Left cardiac atrium (tissue), 4 donors: ENCODE results near the gene NIPAL3. TPM values are rescaled to one million over a fixed set of nuclear protein-coding genes. Genes with fewer than 3 reads are reported as not detected.
"Not testable (repeated sequence)": the region's sequence is repeated elsewhere in the genome, so short reads cannot be mapped to it uniquely, and the experiment has no call there.

Experiments used
- ATAC-seq, 2 donors: fragments of 200-7000 bp; cut with Tn5 transposase; one replicate each; pipeline ENCODE4 v1.9.1; 2020; ENCODE audit warnings: mild to moderate bottlenecking in 2 of 2, moderate library complexity in 2 of 2
- DNase-seq: peaks from one replicate; pipeline ENCODE4 v3.0.0-alpha.2; 2020
- intact Hi-C, 2 donors: fragments of 100-400 bp; cut with DNase I; formaldehyde crosslinking; loops; one replicate each; pipeline versions ENCODE4 v1.14.1 to v1.15.1; 2022 to 2023
- total RNA-seq, 2 donors: library from RNA; stranded (reverse); fragmentation: NEBNext Ultra II Directional; extraction: Animal tissue kit (Norgen Biotek cat#: 25700); gene quantifications; one replicate each; pipeline ENCODE4 v1.2.1, GENCODE V29; 2021
- donor health status: DM: no; HTN: yes; CAD: no.
- donor health status: DM: no; HTN: yes; CAD: no; lungs with severe emphysema.
- donor health status: DM: yes; HTN: yes; CAD: no.
- donor health status: Dilated cardiomyopathy.

The NIPAL3 gene
- total RNA-seq, 2 donors from 2014 or later = 20.4 to 26.2 TPM

DNA sequence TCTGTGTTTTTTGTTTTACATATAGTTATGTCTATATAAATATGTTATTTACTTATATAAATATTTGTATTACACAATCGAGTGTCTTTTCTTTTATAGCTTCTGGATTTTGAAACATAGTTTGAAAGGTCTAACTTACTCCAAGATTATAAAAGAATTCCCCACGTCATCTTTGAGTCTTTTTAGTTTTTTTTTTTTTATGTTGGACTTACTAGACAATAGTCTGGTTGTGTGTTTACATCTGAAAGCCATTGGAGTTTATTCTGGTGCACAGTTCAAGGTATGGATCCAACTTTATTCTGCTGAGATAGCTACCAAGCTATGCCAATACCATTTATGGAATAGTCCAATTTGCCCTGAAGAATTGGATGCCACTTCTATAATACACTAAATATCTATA lies 61.0 kb downstream of the NIPAL3 start:
- DNase-seq (no peak), ATAC-seq (no peak)
- intact Hi-C loops = no loop called here

GRCh38 chr1:24477309-24477708 lies 61.7 kb downstream of the NIPAL3 start:
- intact Hi-C loops = no loop called here
- ATAC-seq (no peak), DNase-seq (no peak)

DNA sequence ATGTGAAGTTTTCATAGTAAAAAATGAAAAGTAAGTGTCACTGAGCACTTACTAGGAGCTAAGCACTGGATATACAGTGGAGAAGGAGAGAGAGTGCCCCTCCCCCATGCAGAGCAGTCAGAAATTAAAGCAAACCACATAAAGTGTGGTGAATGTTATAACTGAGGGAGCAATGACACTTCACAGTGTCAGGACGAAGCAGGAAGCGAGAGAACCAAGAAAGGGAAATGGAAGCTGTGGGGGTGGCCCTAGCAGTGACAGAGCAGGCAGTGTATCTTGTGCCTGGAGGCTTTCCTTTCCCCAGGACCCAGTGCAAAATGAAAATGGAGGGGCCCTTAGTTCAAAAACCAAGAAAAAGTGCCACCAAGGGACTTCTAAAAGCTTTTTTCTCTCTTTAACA lies 65.5 kb downstream of the NIPAL3 start:
- ATAC-seq (peak; percentile 67), DNase-seq (no peak)
- intact Hi-C loops = no loop called here

GRCh38 chr1:24481843-24482610 lies 66.4 kb downstream of the NIPAL3 start:
- DNase-seq = no peak
- no peak for ATAC-seq
- intact Hi-C loops = no loop called here

- intact Hi-C loops = no loop called here
- no peak for ATAC-seq
Measured at GRCh38 chr1:24483441-24483840, 67.8 kb downstream of the NIPAL3 start.

DNA sequence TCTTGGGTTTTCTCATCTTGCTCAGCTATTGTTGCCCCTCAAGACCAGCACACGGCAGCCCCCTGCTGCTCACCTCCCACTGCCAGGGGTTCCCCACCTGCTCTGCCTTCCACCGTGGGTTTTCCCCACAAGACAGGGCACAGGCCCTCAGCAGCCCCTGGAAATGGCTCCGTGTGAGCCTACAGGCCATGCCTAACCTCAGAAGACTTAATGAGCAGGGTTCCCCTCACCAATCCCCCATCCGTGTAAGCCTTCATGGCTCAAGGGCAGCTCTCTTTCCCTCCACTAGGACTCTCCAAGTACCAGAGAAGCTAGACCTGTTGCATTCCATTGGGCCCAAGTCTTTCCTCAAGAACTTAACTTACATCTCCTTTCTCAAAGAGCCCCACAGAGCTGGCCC lies 68.6 kb downstream of the NIPAL3 start:
- DNase-seq (no peak), ATAC-seq (no peak)
- intact Hi-C loops = no loop called here

More at GRCh38 chr1:24483441-24483840, 67.8 kb downstream of the NIPAL3 start:
- no peak for DNase-seq

- intact Hi-C loops = no loop called here
- DNase-seq (no peak), ATAC-seq (no peak)
Measured at GRCh38 chr1:24486331-24487065, 70.9 kb downstream of the NIPAL3 start.

DNA sequence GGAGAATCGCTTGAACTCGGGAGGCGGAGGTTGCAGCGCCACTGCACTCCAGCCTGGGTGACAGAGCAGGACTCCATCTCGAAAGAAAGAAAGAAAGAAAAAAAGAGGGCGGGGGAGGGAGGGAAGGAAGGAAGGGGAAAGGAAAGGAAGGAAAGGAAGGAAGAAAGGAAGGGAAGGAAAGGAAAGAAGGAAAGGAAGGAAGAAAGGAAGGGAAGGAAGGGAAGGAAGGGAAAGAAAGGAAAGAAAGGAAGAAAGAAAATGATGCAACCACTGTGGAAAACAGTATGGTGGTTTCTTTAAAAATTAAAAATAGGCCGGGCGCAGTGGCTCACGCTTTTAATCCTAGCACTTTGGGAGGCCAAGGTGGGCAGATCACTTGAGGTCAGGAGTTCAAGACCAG lies 71.9 kb downstream of the NIPAL3 start:
- DNase-seq = no peak
- intact Hi-C loops = no loop called here
- no peak for ATAC-seq

DNA sequence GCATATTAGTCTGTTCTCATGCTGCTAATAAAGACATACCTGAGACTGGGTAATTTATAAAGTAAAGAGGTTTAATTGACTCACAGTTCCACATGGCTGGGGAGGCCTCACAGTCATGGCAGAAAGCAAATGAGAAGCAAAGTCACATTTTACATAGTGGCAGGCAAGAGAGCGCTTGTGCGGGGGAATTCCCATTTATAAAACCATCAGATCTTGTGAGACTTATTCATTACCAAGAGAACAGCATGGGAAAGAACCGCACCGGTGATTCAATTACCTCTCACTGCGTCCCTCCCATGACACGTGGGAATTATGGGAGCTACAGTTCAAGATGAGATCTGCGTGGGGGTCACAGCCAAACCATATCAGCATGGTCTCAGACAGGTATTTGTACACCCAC lies 72.6 kb downstream of the NIPAL3 start:
- DNase-seq, ATAC-seq, intact Hi-C loops: not testable (repeated sequence)

DNA sequence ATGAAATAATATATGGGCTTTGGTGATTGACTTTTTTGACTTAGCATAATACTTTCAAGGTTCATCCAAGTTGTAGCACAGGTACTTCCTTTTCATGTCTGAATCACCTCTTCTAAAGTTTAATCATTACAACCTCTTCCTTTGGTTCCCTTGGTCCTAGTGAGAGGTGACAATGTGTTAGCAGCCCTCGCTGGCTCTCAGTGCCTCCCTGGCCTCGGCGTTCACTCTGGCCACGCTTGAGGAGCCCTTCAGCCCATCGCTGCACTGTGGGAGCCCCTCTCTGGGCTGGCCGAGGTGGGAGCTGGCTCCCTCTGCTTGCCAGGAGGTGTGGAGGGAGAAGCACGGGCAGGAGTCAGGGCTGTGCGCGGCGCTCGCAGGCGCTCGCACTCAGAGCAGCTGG lies 74.1 kb downstream of the NIPAL3 start:
- ATAC-seq (no peak), DNase-seq (no peak)
- intact Hi-C loops = no loop called here

- DNase-seq (no peak), ATAC-seq (no peak)
- intact Hi-C loops = no loop called here
Measured at GRCh38 chr1:24490101-24490781, 74.6 kb downstream of the NIPAL3 start.

- intact Hi-C loops = no loop called here
- no peak for ATAC-seq
- no peak for DNase-seq
Measured at GRCh38 chr1:24491577-24492360, 76.2 kb downstream of the NIPAL3 start.

- intact Hi-C loops, ATAC-seq, DNase-seq: not testable (repeated sequence)
Measured at GRCh38 chr1:24492935-24493334, 77.3 kb downstream of the NIPAL3 start.

GRCh38 chr1:24493785-24494184 lies 78.2 kb downstream of the NIPAL3 start:
- no peak for DNase-seq
- ATAC-seq = no peak
- intact Hi-C loops = no loop called here

DNA sequence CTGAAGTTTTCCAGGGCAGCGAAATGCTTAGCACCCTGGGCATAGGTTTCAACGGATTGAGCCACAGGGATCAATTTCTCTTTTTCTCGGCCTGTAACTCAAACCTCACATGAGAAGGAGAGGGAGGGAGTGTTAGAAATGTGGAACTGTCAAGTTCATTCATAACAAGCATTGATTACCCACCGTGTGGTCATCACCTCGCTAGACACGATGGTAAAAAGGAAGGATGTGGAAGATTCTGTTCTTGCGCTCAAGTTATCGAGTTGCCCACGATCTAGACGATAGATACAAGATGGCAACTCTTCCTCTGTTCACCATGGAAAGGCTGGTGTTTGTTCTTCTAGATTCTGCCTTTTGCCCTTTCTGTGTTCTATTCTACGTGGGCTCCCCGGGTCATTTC lies 83.0 kb downstream of the NIPAL3 start:
- DNase-seq = no peak
- intact Hi-C loops = no loop called here
- no peak for ATAC-seq

DNA sequence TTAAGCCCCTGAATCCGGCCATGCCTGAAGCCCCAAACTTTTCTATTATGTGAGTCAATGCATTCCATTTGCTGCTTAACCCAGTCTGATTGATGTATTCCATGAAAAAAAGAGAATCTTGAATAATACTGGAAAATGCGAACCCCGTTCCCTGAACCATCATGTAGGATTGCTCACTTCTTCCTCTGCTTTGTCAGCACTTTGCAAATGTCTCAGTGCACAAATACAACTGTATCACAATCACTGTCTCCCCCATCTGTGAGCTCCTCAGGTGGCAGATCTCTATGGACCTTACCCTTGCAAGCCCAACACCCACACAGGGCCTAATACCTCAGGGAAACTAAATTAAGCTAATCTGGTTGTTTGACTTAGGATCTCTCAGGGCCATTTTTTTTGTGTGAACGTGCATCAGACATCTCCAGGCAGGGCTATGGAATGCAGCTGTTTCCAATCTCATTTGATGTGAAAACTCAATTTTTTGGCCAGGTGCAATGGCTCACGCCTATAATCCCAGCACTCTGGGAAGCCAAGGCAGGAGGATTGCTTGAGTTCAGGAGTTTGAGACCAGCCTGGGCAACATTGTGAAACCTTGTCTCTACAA lies 84.9 kb downstream of the NIPAL3 start:
- DNase-seq (no peak), ATAC-seq (no peak)
- intact Hi-C loops = loop anchor here in 1 of 2 donors (5.0 kb wide), 1 partner anchor 83 kb away; the partner anchor contains the start of gene NIPAL3

GRCh38 chr1:24501371-24502064 lies 85.9 kb downstream of the NIPAL3 start:
- intact Hi-C loops = loop anchor here in 1 of 2 donors (5.0 kb wide), 1 partner anchor 84 kb away; the partner anchor contains the start of gene NIPAL3
- DNase-seq = no peak

DNA sequence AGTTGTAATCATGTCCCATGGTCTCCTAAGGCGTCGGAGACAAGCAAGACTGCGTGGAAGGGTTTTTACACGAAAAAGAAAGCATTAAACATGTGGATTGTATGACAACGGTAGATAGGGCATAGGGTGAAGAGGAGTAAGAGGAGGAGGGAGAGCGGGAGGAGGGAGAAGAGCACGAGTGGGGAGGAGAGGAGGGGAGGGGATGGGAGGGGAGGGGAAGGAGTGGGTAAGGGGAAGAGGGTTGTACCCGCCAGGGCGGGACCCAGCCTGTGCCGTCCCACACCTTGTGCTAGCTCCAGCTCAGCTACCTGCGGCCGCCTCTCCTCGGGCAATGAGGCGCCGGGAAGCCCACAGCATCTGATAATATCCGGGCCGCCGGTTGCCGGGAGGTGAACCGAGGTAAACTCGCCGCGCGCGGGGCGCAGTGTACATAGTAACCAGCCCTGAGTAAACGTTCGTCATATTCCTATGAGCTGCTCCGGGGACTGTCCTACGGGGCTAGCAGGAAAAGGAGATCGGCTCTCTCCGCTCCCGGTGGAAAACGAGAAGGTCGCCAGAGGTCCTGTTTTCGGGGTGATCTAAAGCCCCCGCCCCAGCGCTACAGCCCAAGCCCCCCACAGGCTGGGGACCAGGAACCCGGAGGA lies 86.6 kb downstream of the NIPAL3 start:
- peak; percentile 62 for DNase-seq
- peak; percentile 68 to 74 for ATAC-seq
- intact Hi-C loops = loop anchor here in 1 of 2 donors (5.0 kb wide), 1 partner anchor 85 kb away; the partner anchor contains the start of gene NIPAL3

More at GRCh38 chr1:24501371-24502064, 85.9 kb downstream of the NIPAL3 start:
- ATAC-seq = no peak
